CD4-positive, alpha-beta T cell (primary cell): ENCODE measurements around the gene COL4A2. TPM values are rescaled to one million over a fixed set of nuclear protein-coding genes. Genes with fewer than 3 reads are reported as not detected.

Experiments used
- ATAC-seq: fragments of 200-7000 bp; cut with Tn5 transposase; one replicate; pipeline ENCODE4 v1.10.0; 2022; ENCODE audit warnings: mild to moderate bottlenecking; ENCODE audit not compliant: poor library complexity
- CTCF ChIA-PET: fragments of 350-600 bp; sonication (Branson Sonifier 250); formaldehyde crosslinking; loops from one replicate; lab custom pipeline; 2021; ENCODE audit warnings: antibody characterized with exemption, inconsistent platforms; lab: Charles Lee
- POLR2A ChIA-PET: fragments of 350-600 bp; sonication (Branson Sonifier 250); formaldehyde crosslinking; loops from one replicate; lab custom pipeline; 2021; ENCODE audit warnings: antibody characterized with exemption, inconsistent platforms; lab: Charles Lee
- DNase-seq, 14 experiments: peaks; one replicate each; pipeline ENCODE4 v3.0.0-alpha.2; 2013 to 2020; ENCODE audit warnings: mixed read lengths in 2 of 14
- H3K27ac ChIP-seq, 2 donors: one replicate each; pipeline versions ENCODE4 v1.5.1 to v1.7.0; 2013; ENCODE audit warnings: low read length in 2 of 2, low read depth in 1 of 2, mild to moderate bottlenecking in 1 of 2
- H3K27me3 ChIP-seq, 2 experiments: 1 replicate in 1 of 2; 2 replicates in 1 of 2; pipeline versions ENCODE4 v1.6.1 to v1.7.0; 2013; ENCODE audit warnings: low read length in 2 of 2, control low read depth in 1 of 2, mild to moderate bottlenecking in 1 of 2, moderate library complexity in 1 of 2; ENCODE audit not compliant: insufficient read depth in 2 of 2, control insufficient read depth in 1 of 2
- H3K36me3 ChIP-seq: one replicate; pipeline ENCODE4 v1.6.1; 2013; ENCODE audit warnings: low read length, control low read depth; ENCODE audit not compliant: insufficient read depth
- H3K4me1 ChIP-seq: one replicate; pipeline ENCODE4 v1.6.1; 2013; ENCODE audit warnings: low read length, control low read depth; ENCODE audit not compliant: insufficient read depth
- H3K4me3 ChIP-seq: one replicate; pipeline ENCODE4 v1.5.1; 2013; ENCODE audit warnings: mild to moderate bottlenecking, low read length, moderate library complexity
- H3K9me3 ChIP-seq, 2 experiments: 1 replicate in 1 of 2; 2 replicates in 1 of 2; pipeline versions ENCODE4 v1.6.1 to v1.7.0; 2013; ENCODE audit warnings: low read length in 2 of 2, mild to moderate bottlenecking in 2 of 2, control low read depth in 1 of 2, moderate library complexity in 1 of 2; ENCODE audit not compliant: control insufficient read depth in 1 of 2, insufficient read depth in 1 of 2
- H3K27ac Mint-ChIP-seq: one replicate; pipeline ENCODE4 v1.8.0; 2020; ENCODE audit warnings: mixed read lengths
- H3K27me3 Mint-ChIP-seq: one replicate; pipeline ENCODE4 v1.8.0; 2021; ENCODE audit warnings: mixed read lengths
- H3K36me3 Mint-ChIP-seq: one replicate; pipeline ENCODE4 v1.8.0; 2021; ENCODE audit warnings: low read depth, mixed read lengths
- H3K4me1 Mint-ChIP-seq: one replicate; pipeline ENCODE4 v1.8.0; 2021; ENCODE audit warnings: low read depth, mixed read lengths
- H3K4me3 Mint-ChIP-seq: one replicate; pipeline ENCODE4 v1.8.0; 2020; ENCODE audit warnings: mild to moderate bottlenecking, mixed read lengths
- H3K9me3 Mint-ChIP-seq: one replicate; pipeline ENCODE4 v1.8.0; 2020; ENCODE audit warnings: mixed read lengths
- intact Hi-C, 2 experiments: fragments of 100-400 bp; cut with DNase I in 1 of 2; cut with micrococcal nuclease in 1 of 2; formaldehyde crosslinking; loops; one replicate each; pipeline versions ENCODE4 v1.15.1 to v1.9.0; 2023 to 2025; cut with DNase I, micrococcal nuclease
- total RNA-seq, 174 experiments: library from RNA in 2 of 174; stranded (reverse) in 2 of 174; gene quantifications; one replicate each; pipeline ENCODE4 v1.2.3 and lab custom pipeline; 2021 to 2026
- TF ChIP-seq, protein P1 (sequence below): fragments of 200-600 bp; IDR thresholded peaks from one replicate; pipeline ENCODE4 v1.8.0; 2022; ENCODE audit warnings: antibody characterized with exemption, mild to moderate bottlenecking

The COL4A2 gene
- total RNA-seq, 2 experiments from 2014 or later: not detected

DNA sequence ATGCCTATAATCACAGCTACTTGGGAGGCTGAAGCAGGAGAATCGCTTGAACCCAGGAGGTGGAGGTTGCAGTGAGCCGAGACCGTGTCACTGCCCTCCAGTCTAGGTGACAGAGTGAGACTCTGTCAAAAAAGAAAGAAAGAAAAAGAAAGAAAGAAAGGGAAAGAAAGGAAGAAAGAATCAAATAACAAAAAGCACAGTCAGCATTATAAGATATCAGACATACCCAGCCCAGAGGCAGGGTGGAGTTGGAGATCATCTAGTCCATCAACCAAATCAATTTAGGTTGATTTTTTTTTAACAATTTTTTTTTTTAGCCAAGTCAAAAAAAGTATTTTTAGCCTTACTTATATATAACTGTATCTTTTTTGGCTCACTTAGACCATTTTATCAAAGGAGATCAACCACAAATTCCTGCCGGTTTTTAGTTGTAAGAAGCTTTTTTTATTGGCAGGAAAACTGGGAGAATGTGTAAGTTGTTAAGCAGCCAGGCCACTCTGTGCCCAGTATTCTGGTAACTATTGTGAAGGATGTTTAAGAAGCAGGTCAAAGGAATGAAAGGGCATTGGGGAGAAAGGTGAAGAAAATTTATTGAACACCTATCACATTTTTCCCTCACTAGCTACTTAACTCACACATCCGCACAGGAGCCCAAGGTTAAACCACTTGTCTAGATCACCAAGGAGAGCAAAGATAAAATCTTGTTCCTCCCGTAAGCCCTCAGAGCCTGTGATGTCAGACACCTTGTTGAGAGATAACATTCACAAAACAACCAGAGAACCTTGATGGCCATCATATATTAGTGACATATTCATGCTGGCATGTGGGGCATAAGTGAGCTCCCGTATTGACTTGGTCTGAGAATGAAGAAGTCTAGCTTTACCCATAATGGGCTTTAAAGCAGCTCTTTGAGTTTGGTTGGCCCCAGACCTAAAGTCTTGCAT lies 91.8 kb downstream of the COL4A2 start:
- H3K27me3 Mint-ChIP-seq: peaks cover 92% of the 10 kb centered on the region
- no peak overlapping the region for H3K4me3 Mint-ChIP-seq
- H3K36me3 ChIP-seq: no peaks in the 10 kb centered on the region
- H3K4me1 Mint-ChIP-seq: no peaks in the 10 kb centered on the region
- H3K4me1 ChIP-seq: no peaks in the 10 kb centered on the region
- ATAC-seq (no peak), DNase-seq (no peak)
- ChIA-PET CTCF (no interaction called here), POLR2A (no interaction called here)
- H3K36me3 Mint-ChIP-seq: no peaks in the 10 kb centered on the region
- no peaks in the 10 kb centered on the region for H3K9me3 Mint-ChIP-seq
- no peak overlapping the region for H3K27ac ChIP-seq
- H3K27me3 ChIP-seq: peaks cover 8 to 20% of the 10 kb centered on the region in 2 experiments
- intact Hi-C loops: no loop called here
- TF ChIP-seq, protein P1, sequence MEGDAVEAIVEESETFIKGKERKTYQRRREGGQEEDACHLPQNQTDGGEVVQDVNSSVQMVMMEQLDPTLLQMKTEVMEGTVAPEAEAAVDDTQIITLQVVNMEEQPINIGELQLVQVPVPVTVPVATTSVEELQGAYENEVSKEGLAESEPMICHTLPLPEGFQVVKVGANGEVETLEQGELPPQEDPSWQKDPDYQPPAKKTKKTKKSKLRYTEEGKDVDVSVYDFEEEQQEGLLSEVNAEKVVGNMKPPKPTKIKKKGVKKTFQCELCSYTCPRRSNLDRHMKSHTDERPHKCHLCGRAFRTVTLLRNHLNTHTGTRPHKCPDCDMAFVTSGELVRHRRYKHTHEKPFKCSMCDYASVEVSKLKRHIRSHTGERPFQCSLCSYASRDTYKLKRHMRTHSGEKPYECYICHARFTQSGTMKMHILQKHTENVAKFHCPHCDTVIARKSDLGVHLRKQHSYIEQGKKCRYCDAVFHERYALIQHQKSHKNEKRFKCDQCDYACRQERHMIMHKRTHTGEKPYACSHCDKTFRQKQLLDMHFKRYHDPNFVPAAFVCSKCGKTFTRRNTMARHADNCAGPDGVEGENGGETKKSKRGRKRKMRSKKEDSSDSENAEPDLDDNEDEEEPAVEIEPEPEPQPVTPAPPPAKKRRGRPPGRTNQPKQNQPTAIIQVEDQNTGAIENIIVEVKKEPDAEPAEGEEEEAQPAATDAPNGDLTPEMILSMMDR: no peak
- H3K9me3 ChIP-seq: peaks cover 0 to 6% of the 10 kb centered on the region in 2 experiments
- H3K4me3 ChIP-seq: no peak overlapping the region
- no peak overlapping the region for H3K27ac Mint-ChIP-seq

DNA sequence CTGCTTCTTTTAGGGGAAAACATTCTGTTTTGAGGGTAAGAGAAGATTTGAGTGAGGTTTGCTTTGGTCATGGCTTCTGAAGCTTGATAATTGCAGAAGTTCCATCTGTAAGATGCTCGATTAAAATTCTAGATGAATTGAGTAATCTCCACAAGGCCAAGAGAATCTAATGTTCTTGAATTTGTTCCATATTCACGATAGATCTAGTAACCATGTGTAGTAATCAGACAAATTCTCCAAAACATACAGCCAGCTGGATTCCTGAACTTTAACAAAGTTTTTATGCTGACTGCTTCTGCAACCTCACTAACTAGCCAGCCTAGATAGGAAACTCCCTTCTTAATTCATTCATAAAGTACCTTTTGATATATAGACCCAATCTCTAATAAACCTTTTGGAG lies 92.7 kb downstream of the COL4A2 start:
- no peak overlapping the region for H3K27ac ChIP-seq
- no peak overlapping the region for H3K4me3 ChIP-seq
- Mint-ChIP-seq H3K27ac (no peak overlapping the region), H3K4me3 (no peak overlapping the region), H3K27me3 (peaks cover 92% of the 10 kb centered on the region), H3K36me3 (no peaks in the 10 kb centered on the region), H3K9me3 (no peaks in the 10 kb centered on the region), H3K4me1 (no peaks in the 10 kb centered on the region)
- DNase-seq (no peak), ATAC-seq (no peak)
- intact Hi-C loops: no loop called here
- peaks cover 0 to 6% of the 10 kb centered on the region in 2 experiments for H3K9me3 ChIP-seq
- ChIA-PET POLR2A (no interaction called here), CTCF (no interaction called here)
- TF ChIP-seq, protein P1: no peak
- H3K27me3 ChIP-seq: peaks cover 11 to 24% of the 10 kb centered on the region in 2 experiments
- no peaks in the 10 kb centered on the region for H3K4me1 ChIP-seq
- no peaks in the 10 kb centered on the region for H3K36me3 ChIP-seq

DNA sequence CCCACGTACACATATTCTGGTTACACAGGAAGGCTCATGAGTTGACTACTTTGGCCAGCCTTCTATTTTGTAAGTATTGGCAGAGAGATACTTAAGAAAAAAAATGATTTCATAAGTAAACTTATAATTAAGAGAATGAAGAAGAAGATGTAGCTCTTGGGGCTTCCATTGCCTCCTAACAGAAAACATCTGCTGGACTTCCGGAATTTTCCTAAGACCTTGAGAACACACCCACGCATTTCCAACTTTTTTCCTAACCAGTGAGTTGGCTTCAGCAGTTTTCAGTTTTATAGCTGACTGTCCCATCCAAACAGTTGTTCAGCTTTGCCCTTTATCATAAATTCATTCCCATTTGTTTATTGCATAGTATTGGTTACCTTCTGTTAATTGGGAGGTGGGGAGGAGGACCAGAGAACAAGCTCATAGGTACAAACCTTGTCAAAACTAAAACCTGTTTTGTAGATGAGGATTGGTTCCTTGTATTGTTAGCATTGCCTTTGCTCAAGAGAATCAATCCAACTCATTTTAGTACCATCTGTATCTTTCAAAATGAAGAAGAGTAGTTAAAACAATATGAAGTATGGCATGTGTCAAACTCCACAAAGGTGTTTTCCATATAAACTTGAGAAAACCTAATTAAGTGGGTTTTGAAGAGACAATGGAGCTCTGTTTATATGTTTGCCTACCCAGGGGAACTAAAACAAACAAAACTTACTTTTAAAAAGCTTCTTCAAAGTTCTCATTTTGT lies 93.9 kb downstream of the COL4A2 start:
- H3K27me3 Mint-ChIP-seq: peaks cover 95% of the 10 kb centered on the region
- H3K4me1 Mint-ChIP-seq: no peaks in the 10 kb centered on the region
- DNase-seq (no peak), ATAC-seq (no peak)
- peaks cover 0 to 6% of the 10 kb centered on the region in 2 experiments for H3K9me3 ChIP-seq
- no peaks in the 10 kb centered on the region for H3K36me3 ChIP-seq
- CTCF ChIA-PET: no interaction called here
- TF ChIP-seq, protein P1: no peak
- no peak overlapping the region for H3K27ac ChIP-seq
- peaks cover 11 to 28% of the 10 kb centered on the region in 2 experiments for H3K27me3 ChIP-seq
- H3K4me1 ChIP-seq: no peaks in the 10 kb centered on the region
- no peak overlapping the region for H3K27ac Mint-ChIP-seq
- no peak overlapping the region for H3K4me3 ChIP-seq
- intact Hi-C loops: no loop called here
- H3K36me3 Mint-ChIP-seq: no peaks in the 10 kb centered on the region
- no peaks in the 10 kb centered on the region for H3K9me3 Mint-ChIP-seq
- H3K4me3 Mint-ChIP-seq: no peak overlapping the region
- POLR2A ChIA-PET: no interaction called here
